Mammary epithelial cell (primary cell): ENCODE measurements around the gene NOA1.

Experiments used
- EZH2 ChIP-seq: IDR thresholded peaks from 2 replicates; pipeline ENCODE4 v1.6.1; 2012; ENCODE audit warnings: low read length, inconsistent platforms, borderline replicate concordance
- TF ChIP-seq, protein P1 (sequence below), 2 donors: IDR thresholded peaks in 1 of 2; conservative IDR thresholded peaks in 1 of 2; 2 replicates each; pipeline ENCODE4 v1.5.1; 2011 to 2012; ENCODE audit warnings: inconsistent platforms in 2 of 2, low read length in 2 of 2, mild to moderate bottlenecking in 2 of 2, control low read depth in 1 of 2, low read depth in 1 of 2; ENCODE audit not compliant: insufficient read depth in 1 of 2; ENCODE audit errors: extremely low read depth in 1 of 2

DNA sequence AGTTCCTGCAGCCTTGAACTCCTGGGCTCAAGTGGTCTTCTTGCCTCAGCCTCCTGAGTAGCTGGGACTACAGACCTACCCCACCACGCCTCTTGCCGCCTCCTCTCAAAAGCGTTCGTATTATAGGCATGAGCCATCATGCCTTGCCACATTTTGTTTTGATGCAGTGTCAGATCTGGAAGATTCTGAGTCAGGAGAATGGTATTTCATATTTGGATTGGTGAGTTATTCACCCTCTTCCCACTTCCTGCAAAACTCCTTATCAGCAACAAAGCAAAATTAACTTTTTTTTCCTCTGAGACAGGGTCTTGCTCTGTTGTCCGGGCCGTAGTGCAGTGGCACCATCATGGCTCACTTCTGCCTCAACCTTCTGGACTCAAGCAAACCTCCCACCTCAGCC is 40.1 kb downstream of the NOA1 start:
- TF ChIP-seq, protein P1, sequence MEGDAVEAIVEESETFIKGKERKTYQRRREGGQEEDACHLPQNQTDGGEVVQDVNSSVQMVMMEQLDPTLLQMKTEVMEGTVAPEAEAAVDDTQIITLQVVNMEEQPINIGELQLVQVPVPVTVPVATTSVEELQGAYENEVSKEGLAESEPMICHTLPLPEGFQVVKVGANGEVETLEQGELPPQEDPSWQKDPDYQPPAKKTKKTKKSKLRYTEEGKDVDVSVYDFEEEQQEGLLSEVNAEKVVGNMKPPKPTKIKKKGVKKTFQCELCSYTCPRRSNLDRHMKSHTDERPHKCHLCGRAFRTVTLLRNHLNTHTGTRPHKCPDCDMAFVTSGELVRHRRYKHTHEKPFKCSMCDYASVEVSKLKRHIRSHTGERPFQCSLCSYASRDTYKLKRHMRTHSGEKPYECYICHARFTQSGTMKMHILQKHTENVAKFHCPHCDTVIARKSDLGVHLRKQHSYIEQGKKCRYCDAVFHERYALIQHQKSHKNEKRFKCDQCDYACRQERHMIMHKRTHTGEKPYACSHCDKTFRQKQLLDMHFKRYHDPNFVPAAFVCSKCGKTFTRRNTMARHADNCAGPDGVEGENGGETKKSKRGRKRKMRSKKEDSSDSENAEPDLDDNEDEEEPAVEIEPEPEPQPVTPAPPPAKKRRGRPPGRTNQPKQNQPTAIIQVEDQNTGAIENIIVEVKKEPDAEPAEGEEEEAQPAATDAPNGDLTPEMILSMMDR (conservative IDR thresholded peaks at IDR 0.05 in 1 of 2, IDR thresholded peaks at IDR 0.05 in 1 of 2; ENCODE audit: extremely low read depth in 1 of 2, insufficient read depth in 1 of 2, low read depth in 1 of 2, low read length in 2 of 2), result no peak
- no peak for TF ChIP-seq EZH2
